ENCODE data around the gene HLA-DQA1. TPM values are rescaled to one million over a fixed set of nuclear protein-coding genes. Genes with fewer than 3 reads are reported as not detected.

The HLA-DQA1 gene
- total RNA-seq, 1 donor from 2014 or later = not detected

DNA sequence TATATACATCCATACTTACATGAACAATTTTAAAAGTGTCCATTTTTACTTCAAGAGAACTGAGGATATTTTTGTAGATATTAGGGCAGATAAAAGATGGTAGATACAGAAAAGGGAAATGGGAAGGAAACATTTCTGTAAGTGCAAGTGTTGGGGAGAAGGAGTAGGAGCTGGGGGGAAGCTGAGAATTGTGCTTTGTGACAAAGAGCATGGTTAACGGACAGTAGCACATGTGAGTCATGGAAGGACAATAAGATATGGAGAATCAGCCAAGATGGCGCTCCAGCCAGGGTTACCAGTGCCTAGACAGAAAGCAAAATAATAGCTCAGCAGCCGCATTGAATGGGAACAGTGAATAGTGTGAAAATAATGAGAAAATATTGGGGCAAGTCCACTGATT lies 34.8 kb upstream of the HLA-DQA1 start:
- Mint-ChIP-seq H3K27ac (ENCODE audit: unreplicated experiment) (no peak overlapping the region), H3K4me3 (ENCODE audit: unreplicated experiment) (no peak overlapping the region), H3K9me3 (ENCODE audit: unreplicated experiment) (peaks cover 3% of the 10 kb centered on the region), H3K4me1 (ENCODE audit: low read depth, unreplicated experiment) (no peaks in the 10 kb centered on the region), H3K36me3 (ENCODE audit: unreplicated experiment) (no peaks in the 10 kb centered on the region), H3K27me3 (ENCODE audit: unreplicated experiment) (no peaks in the 10 kb centered on the region)
- TF ChIP-seq, protein P1, sequence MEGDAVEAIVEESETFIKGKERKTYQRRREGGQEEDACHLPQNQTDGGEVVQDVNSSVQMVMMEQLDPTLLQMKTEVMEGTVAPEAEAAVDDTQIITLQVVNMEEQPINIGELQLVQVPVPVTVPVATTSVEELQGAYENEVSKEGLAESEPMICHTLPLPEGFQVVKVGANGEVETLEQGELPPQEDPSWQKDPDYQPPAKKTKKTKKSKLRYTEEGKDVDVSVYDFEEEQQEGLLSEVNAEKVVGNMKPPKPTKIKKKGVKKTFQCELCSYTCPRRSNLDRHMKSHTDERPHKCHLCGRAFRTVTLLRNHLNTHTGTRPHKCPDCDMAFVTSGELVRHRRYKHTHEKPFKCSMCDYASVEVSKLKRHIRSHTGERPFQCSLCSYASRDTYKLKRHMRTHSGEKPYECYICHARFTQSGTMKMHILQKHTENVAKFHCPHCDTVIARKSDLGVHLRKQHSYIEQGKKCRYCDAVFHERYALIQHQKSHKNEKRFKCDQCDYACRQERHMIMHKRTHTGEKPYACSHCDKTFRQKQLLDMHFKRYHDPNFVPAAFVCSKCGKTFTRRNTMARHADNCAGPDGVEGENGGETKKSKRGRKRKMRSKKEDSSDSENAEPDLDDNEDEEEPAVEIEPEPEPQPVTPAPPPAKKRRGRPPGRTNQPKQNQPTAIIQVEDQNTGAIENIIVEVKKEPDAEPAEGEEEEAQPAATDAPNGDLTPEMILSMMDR (IDR thresholded peaks at IDR 0.05; ENCODE audit: partially characterized antibody, unreplicated experiment) = no peak
- DNase-seq = no peak

DNA sequence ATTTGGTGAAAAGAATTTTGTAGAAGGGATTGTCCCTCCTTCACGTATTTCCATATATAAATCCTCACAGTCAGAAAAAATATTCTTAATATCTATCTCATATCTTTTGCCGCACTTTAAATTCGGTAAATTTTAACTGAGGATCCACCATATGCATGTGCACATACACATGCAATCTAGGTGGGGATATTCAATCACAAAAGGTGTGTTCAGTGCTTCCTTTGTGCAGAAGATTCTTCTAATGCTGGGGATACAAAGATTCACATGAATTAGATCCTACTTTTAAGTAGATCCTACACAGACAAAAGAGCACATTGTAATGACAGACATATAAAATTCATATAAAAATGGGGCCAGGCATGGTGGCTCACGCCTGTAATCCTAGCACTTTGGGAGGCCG lies 34.0 kb upstream of the HLA-DQA1 start:
- Mint-ChIP-seq H3K4me3 (ENCODE audit: unreplicated experiment) (no peak overlapping the region), H3K27ac (ENCODE audit: unreplicated experiment) (no peak overlapping the region), H3K27me3 (ENCODE audit: unreplicated experiment) (no peaks in the 10 kb centered on the region), H3K36me3 (ENCODE audit: unreplicated experiment) (no peaks in the 10 kb centered on the region), H3K4me1 (ENCODE audit: low read depth, unreplicated experiment) (no peaks in the 10 kb centered on the region), H3K9me3 (ENCODE audit: unreplicated experiment) (peaks cover 3% of the 10 kb centered on the region)
- no peak for DNase-seq
- TF ChIP-seq, protein P1 (IDR thresholded peaks at IDR 0.05; ENCODE audit: partially characterized antibody, unreplicated experiment) = no peak

DNA sequence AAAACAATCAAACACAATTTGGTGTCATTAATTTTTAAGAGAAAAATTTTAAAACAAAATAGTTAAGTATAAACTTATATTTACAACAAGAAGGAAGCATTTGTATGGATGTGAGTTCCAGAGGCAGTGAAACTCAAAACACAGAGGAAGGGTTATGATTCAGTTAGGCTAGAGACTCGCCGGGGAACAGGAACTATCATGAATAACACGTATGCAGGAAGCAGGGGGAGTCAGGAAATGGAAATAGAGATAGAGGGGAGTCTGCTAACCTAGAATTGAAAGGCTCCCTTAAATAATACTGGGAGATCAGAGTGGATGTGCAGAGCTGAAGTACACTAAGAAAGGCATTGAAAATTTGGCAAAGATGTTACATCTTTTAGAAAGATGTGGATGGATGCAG lies 33.3 kb upstream of the HLA-DQA1 start:
- TF ChIP-seq, protein P1 (IDR thresholded peaks at IDR 0.05; ENCODE audit: partially characterized antibody, unreplicated experiment) = no peak
- Mint-ChIP-seq H3K27me3 (ENCODE audit: unreplicated experiment) (no peaks in the 10 kb centered on the region), H3K9me3 (ENCODE audit: unreplicated experiment) (peaks cover 3% of the 10 kb centered on the region), H3K4me1 (ENCODE audit: low read depth, unreplicated experiment) (no peaks in the 10 kb centered on the region), H3K27ac (ENCODE audit: unreplicated experiment) (no peak overlapping the region), H3K36me3 (ENCODE audit: unreplicated experiment) (no peaks in the 10 kb centered on the region), H3K4me3 (ENCODE audit: unreplicated experiment) (no peak overlapping the region)
- DNase-seq = no peak

DNA sequence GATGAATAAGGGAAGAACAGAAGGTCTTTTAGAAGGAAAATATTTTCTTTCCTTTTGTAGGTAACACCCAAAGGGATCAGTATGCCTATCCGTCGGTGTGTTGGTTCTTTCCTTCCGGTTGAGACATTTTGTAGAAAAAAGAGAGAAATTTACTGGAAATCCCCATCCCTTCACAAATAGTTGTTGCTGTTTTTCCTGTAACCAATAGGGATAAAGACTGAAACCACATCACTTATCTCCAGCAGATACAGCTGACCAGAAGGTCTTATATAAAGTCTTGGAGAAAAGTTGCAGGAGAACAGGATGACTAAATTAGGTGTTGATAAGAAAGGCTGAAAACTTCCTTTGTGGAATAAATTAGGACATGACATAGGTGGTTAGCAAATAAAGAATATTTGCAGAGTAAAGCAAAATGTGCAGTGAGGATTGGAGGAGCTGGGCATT lies 32.8 kb upstream of the HLA-DQA1 start:
- H3K27ac Mint-ChIP-seq (ENCODE audit: unreplicated experiment) = no peak overlapping the region
- no peaks in the 10 kb centered on the region for H3K27me3 Mint-ChIP-seq (ENCODE audit: unreplicated experiment)
- no peak for DNase-seq
- H3K36me3 Mint-ChIP-seq (ENCODE audit: unreplicated experiment) = no peaks in the 10 kb centered on the region
- H3K4me1 Mint-ChIP-seq (ENCODE audit: low read depth, unreplicated experiment) = no peaks in the 10 kb centered on the region
- no peak overlapping the region for H3K4me3 Mint-ChIP-seq (ENCODE audit: unreplicated experiment)
- H3K9me3 Mint-ChIP-seq (ENCODE audit: unreplicated experiment) = no peaks in the 10 kb centered on the region
- TF ChIP-seq, protein P1 (IDR thresholded peaks at IDR 0.05; ENCODE audit: partially characterized antibody, unreplicated experiment) = no peak

DNA sequence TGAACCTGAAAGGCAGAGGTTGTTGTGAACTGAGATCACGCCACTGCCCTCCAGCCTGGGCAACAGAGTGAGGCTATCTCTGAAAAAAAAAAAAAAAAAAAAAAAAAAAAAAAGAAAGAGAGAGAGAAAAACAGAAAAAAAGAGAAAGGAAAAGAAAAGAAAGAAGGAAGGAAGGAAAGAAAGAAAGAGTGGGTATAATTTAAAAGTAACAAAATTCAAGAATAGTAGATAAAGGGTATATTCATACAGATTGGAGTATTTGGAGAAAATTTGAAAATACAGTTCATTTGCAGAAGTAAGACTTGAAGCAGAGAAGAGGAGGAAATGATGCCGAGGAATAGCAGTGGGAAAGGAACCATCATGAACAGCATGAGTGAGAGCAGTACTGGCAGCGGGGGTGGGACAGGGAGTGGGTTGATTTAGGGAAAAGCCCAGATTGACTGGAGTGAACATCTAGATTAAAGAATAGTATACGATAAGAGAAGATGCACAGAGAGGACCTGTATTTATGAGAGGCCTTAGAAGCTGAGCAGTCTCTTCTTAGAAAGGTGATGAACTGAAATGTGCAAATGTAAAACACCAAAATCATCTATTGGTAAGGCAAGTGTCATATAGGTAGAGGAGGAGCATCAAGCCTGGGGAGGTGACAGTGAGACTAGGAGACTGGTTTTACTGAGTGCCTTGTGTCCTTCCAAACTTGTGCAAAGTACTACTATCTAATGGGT lies 29.8 kb upstream of the HLA-DQA1 start:
- no peaks in the 10 kb centered on the region for H3K36me3 Mint-ChIP-seq (ENCODE audit: unreplicated experiment)

More for the DNA sequence above, 29.8 kb upstream of the HLA-DQA1 start:
- Mint-ChIP-seq H3K4me3 (ENCODE audit: unreplicated experiment) (no peak overlapping the region), H3K4me1 (ENCODE audit: low read depth, unreplicated experiment) (no peaks in the 10 kb centered on the region), H3K27ac (ENCODE audit: unreplicated experiment) (no peak overlapping the region), H3K9me3 (ENCODE audit: unreplicated experiment) (no peaks in the 10 kb centered on the region), H3K27me3 (ENCODE audit: unreplicated experiment) (no peaks in the 10 kb centered on the region)
- no peak for DNase-seq
- TF ChIP-seq, protein P1 (IDR thresholded peaks at IDR 0.05; ENCODE audit: partially characterized antibody, unreplicated experiment) = no peak
